Sigmoid colon (tissue), 4 donors: ENCODE measurements around the gene KLHL35.

Experiments used
- CTCF ChIP-seq, 4 experiments: fragments of 450-650 bp in 3 of 4; fragments of 200-600 bp in 1 of 4; IDR thresholded peaks; one replicate each; pipeline ENCODE4 v1.5.1; 2016 to 2019; ENCODE audit warnings: antibody characterized with exemption in 4 of 4, mild to moderate bottlenecking in 3 of 4, moderate library complexity in 2 of 4
- EP300 ChIP-seq, 4 donors: sonication (generic); formaldehyde crosslinking; IDR thresholded peaks; one replicate each; pipeline ENCODE4 v1.6.1; 2017; ENCODE audit warnings: antibody characterized with exemption in 4 of 4
- POLR2A ChIP-seq, 2 donors: fragments of 450-650 bp; IDR thresholded peaks; one replicate each; pipeline ENCODE4 v1.6.1; 2016; ENCODE audit warnings: antibody characterized with exemption in 2 of 2, mild to moderate bottlenecking in 2 of 2, moderate library complexity in 2 of 2
- POLR2AphosphoS5 ChIP-seq, 4 donors: sonication (generic); formaldehyde crosslinking; IDR thresholded peaks; one replicate each; pipeline ENCODE4 v1.6.1; 2017; ENCODE audit warnings: antibody characterized with exemption in 4 of 4

- TF ChIP-seq POLR2AphosphoS5 (IDR thresholded peaks at IDR 0.05) = no peak
- TF ChIP-seq CTCF (IDR thresholded peaks at IDR 0.05) = no peak
- TF ChIP-seq POLR2A (IDR thresholded peaks at IDR 0.05) = no peak
- no peak for TF ChIP-seq EP300 (IDR thresholded peaks at IDR 0.05)
These were observed 21.1 kb upstream of the KLHL35 start for GRCh38 chr11:75453916-75454655.
